ENCODE measurements around the gene FCN1. TPM values are rescaled to one million over a fixed set of nuclear protein-coding genes. Genes with fewer than 3 reads are reported as not detected.

Gene FCN1
- total RNA-seq, 1 donor from 2014 or later: not detected

- Histone ChIP-seq H3K4me1 (no peaks in the 10 kb centered on the region), H3K27ac (no peak overlapping the region), H4K20me1 (ENCODE audit: low read depth) (no peaks in the 10 kb centered on the region), H3K4me2 (no peak overlapping the region), H3K9ac (no peak overlapping the region), H3F3A (ENCODE audit: low read depth) (no peaks in the 10 kb centered on the region), H3K4me3 (no peak overlapping the region), H2AFZ (replicated peaks) (no peak overlapping the region), H3K27me3 (no peaks in the 10 kb centered on the region), H3K36me3 (no peaks in the 10 kb centered on the region), H3K9me3 (ENCODE audit: low read depth) (no peaks in the 10 kb centered on the region), H3K79me2 (ENCODE audit: low read depth) (no peaks in the 10 kb centered on the region)
- no peak overlapping the region for H3K27ac Mint-ChIP-seq
- H3K27me3 Mint-ChIP-seq (ENCODE audit: insufficient read depth, low read depth): peaks cover 15% of the 10 kb centered on the region
- no peaks in the 10 kb centered on the region for H3K9me3 Mint-ChIP-seq
- TF ChIP-seq EZH2phosphoT487 (IDR thresholded peaks at IDR 0.05): no peak
- TF ChIP-seq CTCF (IDR thresholded peaks at IDR 0.05): no peak
- no peak for TF ChIP-seq EZH2 (IDR thresholded peaks at IDR 0.05)
- H3K4me1 Mint-ChIP-seq: no peaks in the 10 kb centered on the region
- H3K36me3 Mint-ChIP-seq: no peaks in the 10 kb centered on the region
- DNase-seq (ENCODE audit: low spot score): no peak
- no peak overlapping the region for H3K4me3 Mint-ChIP-seq
Observed at GRCh38 chr9:134951461-134951860, 33.7 kb upstream of the FCN1 start.

DNA sequence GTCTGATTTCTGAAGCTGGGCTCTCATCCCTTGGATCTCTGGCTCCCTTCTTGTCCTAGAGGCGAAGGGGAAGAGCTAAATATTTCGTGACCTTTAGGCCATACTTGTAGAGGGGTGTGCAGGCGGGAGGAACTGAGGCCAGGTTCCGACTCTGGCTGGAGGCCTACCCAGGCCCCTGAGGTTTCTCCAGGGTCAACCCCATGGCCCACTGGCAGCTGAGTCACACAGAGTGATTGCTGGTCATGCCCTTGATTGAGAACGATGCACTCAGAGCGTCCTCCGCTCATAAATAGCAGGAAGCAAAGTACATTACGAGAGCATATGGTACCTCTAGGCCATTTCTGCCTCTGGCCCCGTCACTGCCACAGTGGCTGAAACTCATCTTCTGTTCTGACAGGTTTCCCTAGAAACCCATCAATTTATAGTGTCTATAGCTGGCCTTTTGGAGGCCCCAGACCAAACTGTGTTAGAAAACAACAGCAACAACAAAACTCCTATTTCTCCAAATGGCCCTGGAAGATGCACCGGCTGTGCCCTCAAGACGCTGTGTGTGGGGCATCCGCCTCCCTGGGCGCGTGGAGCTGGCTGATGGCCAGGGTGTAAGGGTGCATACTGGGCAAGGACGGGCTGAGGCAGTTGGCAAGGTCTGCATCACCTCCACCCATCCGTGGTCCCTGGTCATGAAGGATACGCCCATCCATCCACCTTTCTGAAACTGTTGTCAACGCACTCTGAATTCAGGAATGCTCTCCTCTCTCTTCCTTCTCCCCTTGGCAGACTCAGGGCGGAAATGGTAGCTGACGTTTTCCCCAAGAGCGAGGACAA lies 32.9 kb upstream of the FCN1 start:
- no peaks in the 10 kb centered on the region for H3K36me3 Mint-ChIP-seq
- H3K9me3 Mint-ChIP-seq: no peaks in the 10 kb centered on the region
- Histone ChIP-seq H3K9ac (no peak overlapping the region), H3K9me3 (ENCODE audit: low read depth) (no peaks in the 10 kb centered on the region), H2AFZ (replicated peaks) (no peak overlapping the region), H3K36me3 (no peaks in the 10 kb centered on the region), H3K4me2 (no peak overlapping the region), H3K79me2 (ENCODE audit: low read depth) (no peaks in the 10 kb centered on the region), H3K27me3 (no peaks in the 10 kb centered on the region), H3K27ac (no peak overlapping the region), H3F3A (ENCODE audit: low read depth) (no peaks in the 10 kb centered on the region), H3K4me1 (no peaks in the 10 kb centered on the region), H4K20me1 (ENCODE audit: low read depth) (no peaks in the 10 kb centered on the region), H3K4me3 (no peak overlapping the region)
- no peak overlapping the region for H3K27ac Mint-ChIP-seq
- H3K4me3 Mint-ChIP-seq: no peak overlapping the region
- DNase-seq (ENCODE audit: low spot score): no peak
- H3K27me3 Mint-ChIP-seq (ENCODE audit: insufficient read depth, low read depth): peaks cover 15% of the 10 kb centered on the region
- TF ChIP-seq EZH2 (IDR thresholded peaks at IDR 0.05) (no peak), CTCF (IDR thresholded peaks at IDR 0.05) (no peak), EZH2phosphoT487 (IDR thresholded peaks at IDR 0.05) (no peak)
- no peaks in the 10 kb centered on the region for H3K4me1 Mint-ChIP-seq

- no peaks in the 10 kb centered on the region for H3K9me3 Mint-ChIP-seq
- H3K27me3 Mint-ChIP-seq (ENCODE audit: insufficient read depth, low read depth): peaks cover 13% of the 10 kb centered on the region
Observed at GRCh38 chr9:134949681-134950385, 32.1 kb upstream of the FCN1 start.

More at GRCh38 chr9:134949681-134950385, 32.1 kb upstream of the FCN1 start:
- H3K9me3 ChIP-seq (ENCODE audit: low read depth): no peaks in the 10 kb centered on the region
- Mint-ChIP-seq H3K4me1 (peaks cover under 1% of the 10 kb centered on the region), H3K27ac (no peak overlapping the region), H3K4me3 (no peak overlapping the region), H3K36me3 (no peaks in the 10 kb centered on the region)
- H3K27me3 ChIP-seq: no peaks in the 10 kb centered on the region
- TF ChIP-seq EZH2 (IDR thresholded peaks at IDR 0.05): no peak
- no peak for TF ChIP-seq CTCF (IDR thresholded peaks at IDR 0.05)
- TF ChIP-seq EZH2phosphoT487 (IDR thresholded peaks at IDR 0.05): no peak
- H3K4me1 ChIP-seq: peaks cover 5% of the 10 kb centered on the region
- peaks cover 5% of the 10 kb centered on the region for H3F3A ChIP-seq (ENCODE audit: low read depth)
- H3K4me2 ChIP-seq: no peak overlapping the region
- no peak overlapping the region for H3K27ac ChIP-seq
- no peak overlapping the region for H3K9ac ChIP-seq
- H4K20me1 ChIP-seq (ENCODE audit: low read depth): no peaks in the 10 kb centered on the region
- H3K79me2 ChIP-seq (ENCODE audit: low read depth): no peaks in the 10 kb centered on the region
- DNase-seq (ENCODE audit: low spot score): no peak
- no peaks in the 10 kb centered on the region for H3K36me3 ChIP-seq
- H3K4me3 ChIP-seq: no peak overlapping the region
- H2AFZ ChIP-seq (replicated peaks): no peak overlapping the region
